GM10266 (cell line): ENCODE data around the gene GIT2.
"Not testable (repeated sequence)": the region's sequence is repeated elsewhere in the genome, so short reads cannot be mapped to it uniquely, and the experiment has no call there.

Experiments used
- DNase-seq: peaks from one replicate; pipeline ENCODE4 v3.0.0; 2012; ENCODE audit errors: extremely low spot score
- CTCF ChIP-seq: IDR thresholded peaks from 2 replicates; pipeline ENCODE4 v1.5.1; 2012; ENCODE audit warnings: mild to moderate bottlenecking, low read depth; ENCODE audit not compliant: control insufficient read depth, insufficient read depth; ENCODE audit errors: missing control alignments

GIT2 gene

GRCh38 chr12:109896188-109896587 lies 100.0 kb downstream of the GIT2 start:
- no peak for DNase-seq
- TF ChIP-seq CTCF, result no peak

- DNase-seq, result no peak
- TF ChIP-seq CTCF, result no peak
Measured at GRCh38 chr12:109894939-109895338, 101.2 kb downstream of the GIT2 start.

GRCh38 chr12:109893261-109893995 lies 102.7 kb downstream of the GIT2 start:
- TF ChIP-seq CTCF, result no peak
- no peak for DNase-seq

- TF ChIP-seq CTCF, result no peak
- DNase-seq, result peak; percentile 47
Measured at GRCh38 chr12:109892748-109893147, 103.4 kb downstream of the GIT2 start.

- DNase-seq, result no peak
- no peak for TF ChIP-seq CTCF
Measured at GRCh38 chr12:109892165-109892715, 103.9 kb downstream of the GIT2 start.

GRCh38 chr12:109891731-109892130 lies 104.4 kb downstream of the GIT2 start:
- not testable (repeated sequence) for DNase-seq

GRCh38 chr12:109890620-109891170 lies 105.5 kb downstream of the GIT2 start:
- TF ChIP-seq CTCF, result no peak
- DNase-seq, result no peak
